ENCODE results near the gene FECH.

DNA sequence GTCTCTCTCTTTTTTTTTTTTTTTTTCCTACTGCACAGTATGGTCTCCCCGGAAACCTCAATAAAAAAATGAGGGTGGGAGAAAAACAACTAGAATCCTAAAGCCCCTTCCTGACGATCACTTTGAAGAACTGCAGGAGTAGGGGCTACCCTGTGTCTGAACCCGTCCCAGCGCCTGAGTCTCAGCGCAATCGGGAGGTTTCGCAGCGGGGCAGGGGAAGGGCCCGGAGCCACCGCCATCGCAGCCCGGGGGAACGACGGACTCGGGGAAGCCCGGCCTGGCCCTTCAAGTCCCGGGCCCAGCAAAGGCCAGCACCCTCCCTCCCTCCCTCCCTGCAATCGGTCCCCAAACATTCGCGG is 34.7 kb upstream of the FECH start:
- TF ChIP-seq, protein P1, sequence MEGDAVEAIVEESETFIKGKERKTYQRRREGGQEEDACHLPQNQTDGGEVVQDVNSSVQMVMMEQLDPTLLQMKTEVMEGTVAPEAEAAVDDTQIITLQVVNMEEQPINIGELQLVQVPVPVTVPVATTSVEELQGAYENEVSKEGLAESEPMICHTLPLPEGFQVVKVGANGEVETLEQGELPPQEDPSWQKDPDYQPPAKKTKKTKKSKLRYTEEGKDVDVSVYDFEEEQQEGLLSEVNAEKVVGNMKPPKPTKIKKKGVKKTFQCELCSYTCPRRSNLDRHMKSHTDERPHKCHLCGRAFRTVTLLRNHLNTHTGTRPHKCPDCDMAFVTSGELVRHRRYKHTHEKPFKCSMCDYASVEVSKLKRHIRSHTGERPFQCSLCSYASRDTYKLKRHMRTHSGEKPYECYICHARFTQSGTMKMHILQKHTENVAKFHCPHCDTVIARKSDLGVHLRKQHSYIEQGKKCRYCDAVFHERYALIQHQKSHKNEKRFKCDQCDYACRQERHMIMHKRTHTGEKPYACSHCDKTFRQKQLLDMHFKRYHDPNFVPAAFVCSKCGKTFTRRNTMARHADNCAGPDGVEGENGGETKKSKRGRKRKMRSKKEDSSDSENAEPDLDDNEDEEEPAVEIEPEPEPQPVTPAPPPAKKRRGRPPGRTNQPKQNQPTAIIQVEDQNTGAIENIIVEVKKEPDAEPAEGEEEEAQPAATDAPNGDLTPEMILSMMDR (conservative IDR thresholded peaks at IDR 0.05), result no peak
- no peak for TF ChIP-seq EZH2 (IDR thresholded peaks at IDR 0.05; ENCODE audit: low read depth)

All from PC-9 (cell line).